IPS DF 4.7 (cell line): ENCODE measurements around the gene C17orf113.
"Not testable (repeated sequence)": the region's sequence is repeated elsewhere in the genome, so short reads cannot be mapped to it uniquely, and the experiment has no call there.

Experiments used
- DNase-seq: peaks from one replicate; pipeline ENCODE4 v3.0.0-alpha.2; 2013; ENCODE audit warnings: low spot score; ENCODE audit errors: extremely low read depth

C17orf113 gene

GRCh38 chr17:42042598-42043319, 7.6 kb downstream of the C17orf113 start:
- DNase-seq = no peak

GRCh38 chr17:42041619-42042018, 8.8 kb downstream of the C17orf113 start:
- no peak for DNase-seq

- no peak for DNase-seq
Measured at GRCh38 chr17:42040818-42041217, 9.6 kb downstream of the C17orf113 start.

GRCh38 chr17:42039794-42040763, 10.3 kb downstream of the C17orf113 start:
- no peak for DNase-seq

GRCh38 chr17:42038221-42038973, 12.0 kb downstream of the C17orf113 start:
- no peak for DNase-seq

- DNase-seq = no peak
Measured at GRCh38 chr17:42034059-42034458, 16.3 kb downstream of the C17orf113 start.

DNA sequence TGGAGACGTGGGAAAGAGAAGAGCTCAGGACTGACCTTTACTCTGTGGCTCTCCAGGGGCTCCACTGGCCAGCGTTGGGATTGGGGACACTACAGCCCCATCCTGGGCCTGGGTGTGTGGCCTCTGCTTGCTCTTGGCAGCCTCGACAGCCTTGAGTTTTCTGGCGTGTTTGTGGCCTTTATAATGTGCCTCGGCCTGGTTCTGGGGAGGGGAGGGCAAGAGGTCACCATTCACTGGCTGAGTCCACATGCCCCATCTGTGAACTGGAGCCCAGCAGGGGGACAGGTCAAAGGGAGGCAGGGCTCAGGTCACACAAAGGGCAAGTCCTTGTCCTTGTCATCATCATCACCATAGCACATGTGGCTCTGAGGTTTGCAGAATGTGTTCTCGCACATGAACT, 18.8 kb downstream of the C17orf113 start:
- no peak for DNase-seq

DNA sequence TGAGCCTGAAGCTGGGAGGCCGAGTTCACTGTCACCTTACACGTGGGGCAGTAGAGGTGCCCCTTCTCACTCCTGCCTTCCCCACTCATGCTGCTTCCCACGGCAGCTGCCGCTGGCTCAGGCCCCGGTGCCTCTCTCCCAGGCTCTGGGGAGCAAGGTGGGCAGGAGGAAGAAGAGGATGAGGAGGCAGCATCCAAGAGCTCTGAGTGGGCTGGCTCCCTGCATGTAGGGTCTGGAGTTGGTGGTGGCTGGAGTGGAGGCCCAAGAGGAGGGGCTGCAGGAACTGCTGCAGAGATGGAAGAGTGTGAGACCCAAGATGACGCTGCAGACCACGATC, 21.6 kb downstream of the C17orf113 start:
- DNase-seq = no peak

GRCh38 chr17:42027961-42028790, 22.2 kb downstream of the C17orf113 start:
- no peak for DNase-seq

DNA sequence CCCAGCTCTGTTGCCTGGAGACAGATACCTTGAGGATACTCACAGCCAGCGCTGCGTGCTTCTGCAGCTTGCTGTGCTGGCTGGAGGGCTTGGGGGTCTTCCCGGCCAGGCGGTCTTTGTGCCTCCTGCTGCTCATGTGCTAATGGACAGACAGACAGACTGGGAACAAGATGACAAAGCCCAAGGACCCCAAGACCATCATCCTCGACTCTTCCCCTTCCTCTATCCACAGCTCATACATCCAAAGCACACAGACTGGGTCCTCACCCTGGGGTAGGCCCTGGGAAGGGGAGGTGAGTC, 22.9 kb downstream of the C17orf113 start:
- DNase-seq = no peak

DNA sequence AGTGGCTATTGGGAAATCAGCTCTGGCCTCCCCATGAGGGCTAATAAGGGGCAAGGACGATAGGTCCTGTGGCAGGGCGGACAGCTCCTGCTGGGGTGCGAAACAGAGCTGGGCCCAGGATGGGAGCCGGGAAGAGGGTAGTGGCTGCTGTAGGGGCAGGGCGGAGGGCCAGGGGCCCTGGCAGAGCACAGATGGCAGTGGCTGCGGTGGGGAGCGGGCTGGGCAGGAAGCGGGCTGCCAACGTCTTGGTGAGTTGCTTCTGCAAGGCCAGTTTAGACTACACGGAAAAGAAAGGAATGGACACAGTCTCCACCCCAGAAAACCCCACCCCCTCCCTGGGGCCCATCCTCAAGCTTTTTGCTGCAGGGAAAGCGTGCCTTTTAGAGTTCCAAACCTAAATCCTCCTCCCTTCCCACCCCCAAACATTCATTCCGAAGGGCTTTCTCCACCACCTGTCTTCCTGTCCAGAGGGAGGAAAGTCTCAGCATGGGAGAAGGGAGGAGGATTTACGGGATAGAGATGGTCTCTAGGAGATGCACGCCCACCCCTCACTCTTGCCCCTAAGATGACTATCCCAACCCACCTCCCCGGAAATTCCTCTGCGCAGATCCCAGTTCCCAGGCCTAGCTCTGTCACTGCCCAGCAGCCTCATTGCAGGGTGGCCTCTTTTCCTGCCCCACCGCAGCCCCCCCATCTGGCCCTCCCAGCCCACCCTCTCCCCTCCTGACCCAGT, 23.4 kb downstream of the C17orf113 start:
- DNase-seq = no peak

DNA sequence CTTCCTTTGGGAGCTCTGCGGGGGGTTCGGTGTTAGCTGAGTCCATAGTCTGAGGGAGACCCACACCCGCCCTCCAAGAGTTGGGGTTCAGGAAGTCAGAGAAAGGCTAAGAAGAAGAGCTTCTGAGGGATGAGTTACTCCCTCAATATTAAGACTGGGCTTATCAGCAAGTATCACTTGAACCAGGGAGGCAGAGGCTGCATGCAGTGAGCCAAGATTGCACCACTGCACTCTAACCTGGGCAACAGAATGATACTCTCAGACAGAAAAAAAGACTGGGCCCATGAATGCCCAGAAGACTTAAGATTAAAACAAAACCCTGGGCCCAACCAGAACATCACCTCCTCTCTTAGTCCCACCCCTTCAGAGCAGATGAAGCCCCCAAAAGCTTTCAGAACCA, 24.5 kb downstream of the C17orf113 start:
- no peak for DNase-seq

DNA sequence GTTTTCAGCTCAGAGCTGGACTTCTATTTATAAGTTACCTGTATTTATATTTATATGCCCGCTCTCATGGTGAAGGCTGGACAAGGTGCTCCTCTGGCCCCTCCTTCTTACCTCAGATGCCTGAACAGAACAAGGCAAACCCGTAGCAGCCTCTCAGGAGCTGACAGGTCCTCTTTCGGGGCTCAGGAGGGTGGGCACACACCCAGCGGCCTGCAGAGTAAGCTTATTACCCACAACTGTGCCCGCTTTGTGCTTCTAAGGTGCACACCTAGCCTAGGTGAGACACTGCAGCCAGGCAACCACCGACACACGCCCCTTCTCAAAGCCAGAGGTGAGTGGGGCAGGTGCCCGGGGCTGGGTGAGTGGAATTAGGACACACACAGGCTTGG, 25.2 kb downstream of the C17orf113 start:
- no peak for DNase-seq

DNA sequence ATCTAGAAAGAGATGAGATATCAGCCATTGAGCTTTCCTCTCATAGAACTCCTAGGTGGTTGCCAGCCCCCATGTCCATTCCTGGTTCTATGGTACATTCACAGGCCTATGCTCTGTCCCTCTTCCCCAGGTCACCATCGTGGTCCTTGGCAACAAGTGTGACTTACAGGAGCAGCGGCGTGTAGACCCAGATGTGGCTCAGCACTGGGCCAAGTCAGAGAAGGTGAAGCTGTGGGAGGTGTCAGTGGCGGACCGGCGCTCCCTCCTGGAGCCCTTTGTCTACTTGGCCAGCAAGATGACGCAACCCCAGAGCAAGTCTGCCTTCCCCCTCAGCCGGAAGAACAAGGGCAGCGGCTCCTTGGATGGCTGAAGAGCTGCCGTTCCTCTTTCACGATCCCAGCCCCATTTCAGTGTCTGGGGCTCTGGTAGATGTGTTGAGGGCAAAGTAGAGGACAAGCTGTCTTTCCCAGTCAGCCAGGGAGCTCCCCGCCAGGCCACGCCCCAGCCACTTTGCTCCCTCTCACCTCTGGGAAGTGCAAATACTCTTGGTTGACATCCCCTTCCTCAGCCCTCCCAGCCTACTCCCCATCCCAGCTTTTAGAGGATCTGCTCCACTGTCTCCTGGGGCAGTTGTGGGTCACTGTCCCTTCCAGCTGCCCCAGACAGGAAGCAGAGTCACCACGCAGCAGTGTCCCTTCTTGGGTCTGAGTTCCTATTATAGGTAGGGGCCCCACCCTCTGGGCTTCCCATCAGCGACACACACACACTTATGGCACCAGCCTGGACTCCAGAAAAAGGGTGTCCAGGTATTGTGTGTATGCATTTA, 26.7 kb downstream of the C17orf113 start:
- no peak for DNase-seq

GRCh38 chr17:42020845-42021244, 29.6 kb downstream of the C17orf113 start:
- DNase-seq = not testable (repeated sequence)

DNA sequence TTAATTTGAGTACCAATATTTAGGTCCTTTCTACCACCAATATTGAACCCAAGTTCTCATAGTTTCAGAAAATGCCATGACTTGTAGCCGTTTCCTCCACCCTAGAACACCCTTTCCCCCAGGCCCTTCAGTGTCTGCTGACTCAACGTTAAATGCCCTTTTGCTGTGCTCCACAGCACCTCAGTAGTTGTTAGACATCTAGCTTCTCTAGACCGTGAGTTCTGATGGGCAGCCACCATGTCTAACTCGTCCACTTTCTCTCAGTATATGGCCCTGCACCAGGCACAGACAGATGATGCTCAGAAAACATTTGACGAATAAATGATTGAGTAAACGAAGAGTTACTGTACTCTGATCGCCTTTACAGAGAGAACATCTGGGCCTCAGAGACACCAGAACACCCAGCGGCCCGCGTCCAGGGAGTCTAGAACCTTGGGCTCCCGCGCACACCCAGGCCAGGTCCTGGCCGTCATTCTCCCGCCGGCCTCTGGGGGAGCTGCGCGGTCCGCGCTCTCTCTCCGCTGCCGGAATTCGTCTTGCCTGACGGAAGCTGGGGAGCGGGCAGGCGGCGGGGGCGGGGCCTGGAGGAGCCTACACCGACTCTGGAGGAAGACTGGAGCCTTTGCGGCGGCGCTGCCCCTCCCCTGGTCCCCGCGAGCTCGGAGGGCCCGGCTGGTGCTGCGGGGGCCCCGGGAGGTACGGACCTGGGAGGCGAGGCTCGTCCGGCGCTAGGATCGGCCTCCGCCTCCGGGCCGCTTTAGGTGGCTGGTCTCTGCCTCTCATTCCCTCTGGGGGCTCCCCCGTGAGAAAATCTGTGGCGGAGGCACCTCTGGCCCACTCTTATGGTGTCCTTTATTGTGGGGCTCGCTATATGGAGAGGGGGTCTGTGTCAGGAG, 30.6 kb downstream of the C17orf113 start, which contains the start of gene NKIRAS2:
Gene NKIRAS2 (plus strand): TSS at position 582 of the 896 bp plus-strand sequence. CDS start 1,488 bp downstream, outside the sequence.
- DNase-seq = no peak

- DNase-seq = no peak
Measured at GRCh38 chr17:42018988-42019387, 31.4 kb downstream of the C17orf113 start.

- DNase-seq = no peak
Measured at GRCh38 chr17:42018339-42018738, 32.1 kb downstream of the C17orf113 start.

GRCh38 chr17:42017866-42018200, 32.6 kb downstream of the C17orf113 start:
- DNase-seq = no peak
